ENCODE data around the gene RYR1.

DNA sequence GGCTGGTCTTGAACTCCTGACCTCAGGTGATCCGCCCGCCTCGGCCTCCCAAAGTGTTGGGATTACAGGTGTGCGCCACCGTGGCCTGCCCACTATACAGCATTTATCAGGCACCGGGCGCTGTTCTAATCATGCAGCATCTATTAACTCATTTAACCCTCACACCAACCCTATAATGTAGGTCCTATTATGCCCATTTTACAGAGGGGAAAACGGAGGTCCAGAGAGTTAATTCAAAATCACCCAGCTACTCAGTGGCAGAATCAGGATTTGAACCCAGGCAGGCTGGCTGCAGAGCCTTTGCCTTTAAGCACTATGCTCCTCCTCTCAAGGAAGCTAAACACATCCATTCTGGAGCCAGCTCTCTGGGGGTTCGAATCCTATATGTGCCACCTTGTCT, 130.0 kb downstream of the RYR1 start:
- TF ChIP-seq, protein P1, sequence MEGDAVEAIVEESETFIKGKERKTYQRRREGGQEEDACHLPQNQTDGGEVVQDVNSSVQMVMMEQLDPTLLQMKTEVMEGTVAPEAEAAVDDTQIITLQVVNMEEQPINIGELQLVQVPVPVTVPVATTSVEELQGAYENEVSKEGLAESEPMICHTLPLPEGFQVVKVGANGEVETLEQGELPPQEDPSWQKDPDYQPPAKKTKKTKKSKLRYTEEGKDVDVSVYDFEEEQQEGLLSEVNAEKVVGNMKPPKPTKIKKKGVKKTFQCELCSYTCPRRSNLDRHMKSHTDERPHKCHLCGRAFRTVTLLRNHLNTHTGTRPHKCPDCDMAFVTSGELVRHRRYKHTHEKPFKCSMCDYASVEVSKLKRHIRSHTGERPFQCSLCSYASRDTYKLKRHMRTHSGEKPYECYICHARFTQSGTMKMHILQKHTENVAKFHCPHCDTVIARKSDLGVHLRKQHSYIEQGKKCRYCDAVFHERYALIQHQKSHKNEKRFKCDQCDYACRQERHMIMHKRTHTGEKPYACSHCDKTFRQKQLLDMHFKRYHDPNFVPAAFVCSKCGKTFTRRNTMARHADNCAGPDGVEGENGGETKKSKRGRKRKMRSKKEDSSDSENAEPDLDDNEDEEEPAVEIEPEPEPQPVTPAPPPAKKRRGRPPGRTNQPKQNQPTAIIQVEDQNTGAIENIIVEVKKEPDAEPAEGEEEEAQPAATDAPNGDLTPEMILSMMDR (conservative IDR thresholded peaks at IDR 0.05; ENCODE audit: low read length) = no peak
- no peak for TF ChIP-seq EZH2phosphoT487 (IDR thresholded peaks at IDR 0.05; ENCODE audit: borderline replicate concordance, low read depth, low read length)

All from OCI-LY7 (cell line).